CD4-positive, alpha-beta T cell treated with Interleukin-17A for 4 hours (primary cell): ENCODE results near the gene DUOXA1.
"Not testable (repeated sequence)": the region's sequence is repeated elsewhere in the genome, so short reads cannot be mapped to it uniquely, and the experiment has no call there.

Experiments
- DNase-seq: peaks from one replicate; pipeline ENCODE4 v3.0.0-alpha.2; 2020; ENCODE audit warnings: mixed read lengths

The DUOXA1 gene

GRCh38 chr15:45087513-45087912 is 42.2 kb downstream of the DUOXA1 start:
- DNase-seq = no peak

DNA sequence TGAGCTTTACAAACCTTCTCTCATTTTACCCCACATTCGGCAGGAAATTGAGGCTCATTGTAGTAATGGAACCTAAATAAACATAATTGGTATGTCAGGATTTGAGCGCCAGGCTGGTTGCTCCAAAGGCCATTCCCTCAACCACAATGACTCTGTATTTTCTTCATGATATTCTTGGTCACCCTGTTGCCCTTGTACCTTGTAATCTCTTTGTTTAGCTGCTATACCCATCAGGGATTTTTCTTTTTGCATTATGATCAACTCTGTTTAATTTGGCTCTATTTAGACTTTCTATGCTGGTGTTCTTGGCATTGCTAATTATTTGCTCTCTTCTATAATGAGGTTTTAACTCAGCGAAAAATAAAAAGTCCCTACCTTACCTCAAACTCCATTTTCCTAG is 45.5 kb downstream of the DUOXA1 start:
- DNase-seq = no peak

- DNase-seq = no peak
Measured at GRCh38 chr15:45083223-45083622, 46.5 kb downstream of the DUOXA1 start.

- not testable (repeated sequence) for DNase-seq
Measured at GRCh38 chr15:45082412-45082811, 47.3 kb downstream of the DUOXA1 start.

GRCh38 chr15:45080593-45080992 is 49.1 kb downstream of the DUOXA1 start:
- not testable (repeated sequence) for DNase-seq

GRCh38 chr15:45079628-45080246 is 49.9 kb downstream of the DUOXA1 start:
- not testable (repeated sequence) for DNase-seq

DNA sequence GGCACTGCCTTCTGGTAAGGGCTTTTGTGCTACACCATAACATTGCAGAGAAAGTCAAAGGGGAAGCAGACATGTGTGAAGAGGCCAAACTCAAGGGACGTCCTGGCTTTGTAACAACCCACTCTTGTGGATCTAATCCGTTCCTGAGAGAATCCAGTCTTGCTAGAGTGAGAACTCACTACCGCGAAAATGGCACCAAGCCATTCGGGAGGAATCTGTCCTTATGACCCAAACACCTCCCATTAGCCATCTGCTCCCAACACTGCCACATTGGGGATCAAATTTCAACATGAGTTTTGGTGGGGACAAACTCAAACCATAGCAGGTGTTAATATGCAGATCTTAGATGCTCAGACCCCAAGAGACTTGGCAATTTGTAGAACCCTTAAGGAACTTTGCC is 50.5 kb downstream of the DUOXA1 start:
- DNase-seq = not testable (repeated sequence)

DNA sequence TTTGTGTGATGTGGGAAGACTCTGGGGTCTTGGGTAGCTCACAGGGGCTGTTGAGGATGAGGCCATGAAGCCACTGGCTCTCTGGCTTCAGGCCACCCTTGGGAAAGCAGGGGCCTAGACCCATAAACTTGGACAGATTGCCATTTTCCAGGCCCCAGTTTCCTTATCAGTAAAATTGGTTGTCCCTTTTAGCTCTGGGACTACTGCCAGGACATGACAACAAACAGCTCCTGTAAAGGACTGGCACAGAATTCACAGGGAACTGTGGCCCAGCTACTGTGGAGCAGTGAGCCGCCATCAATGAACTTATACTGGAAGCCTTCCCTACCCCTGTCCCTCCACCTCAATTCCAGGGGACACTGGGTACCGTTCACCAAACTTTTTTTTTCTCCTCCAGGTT is 52.3 kb downstream of the DUOXA1 start:
- DNase-seq = not testable (repeated sequence)

DNA sequence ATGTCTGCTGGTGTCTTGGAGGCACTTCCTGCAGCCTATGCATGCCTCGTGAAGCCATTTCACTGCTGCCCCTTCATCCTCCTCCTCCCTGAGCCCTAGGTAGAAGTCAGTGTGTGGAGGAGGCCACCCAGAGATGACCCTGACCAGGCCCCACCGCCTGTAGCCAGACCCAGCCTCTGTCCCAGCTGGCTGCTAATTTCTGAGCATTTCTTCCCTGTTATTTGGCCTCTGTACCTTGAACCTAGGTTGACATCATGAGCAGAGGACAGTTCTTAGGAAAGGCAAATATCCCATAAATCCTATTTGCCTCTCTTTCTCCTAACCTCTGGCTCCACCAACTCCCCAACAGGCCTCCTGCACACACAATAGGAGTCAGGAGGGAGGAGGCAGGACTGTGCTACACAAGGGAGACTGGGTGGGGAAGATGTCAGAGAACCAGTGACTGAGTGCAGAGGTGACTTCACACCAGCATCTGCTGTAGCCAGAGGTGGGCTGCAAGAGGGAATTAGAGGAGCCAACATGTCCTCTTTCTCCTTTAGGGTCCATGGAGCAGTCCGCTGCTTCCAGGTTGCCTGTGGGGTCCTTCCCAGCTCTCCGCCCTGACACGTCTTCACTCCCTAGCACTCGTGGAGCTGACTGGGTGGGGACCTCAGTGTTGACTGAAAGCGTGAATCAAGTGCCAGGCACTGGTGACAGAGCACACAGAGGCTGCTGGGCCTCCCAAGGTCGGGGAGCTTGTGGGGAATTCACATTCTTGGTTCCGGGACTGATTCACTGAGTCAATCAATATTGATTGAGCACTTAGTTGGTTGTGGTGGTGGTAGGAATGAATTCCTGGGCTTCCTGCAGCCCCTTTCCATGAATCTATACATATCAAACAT is 54.0 kb downstream of the DUOXA1 start:
- DNase-seq = not testable (repeated sequence)

- not testable (repeated sequence) for DNase-seq
Measured at GRCh38 chr15:45073602-45074001, 56.1 kb downstream of the DUOXA1 start.

- not testable (repeated sequence) for DNase-seq
Measured at GRCh38 chr15:45069942-45070360, 59.7 kb downstream of the DUOXA1 start.
